ENCODE results near the gene WDTC1. TPM values are rescaled to one million over a fixed set of nuclear protein-coding genes. Genes with fewer than 3 reads are reported as not detected.

WDTC1 gene
- total and polyA plus RNA-seq, 2 of the 13 experiments (the other 11 are each of a cell fraction or from before 2014, with no cell fraction given), result 5.5 TPM

DNA sequence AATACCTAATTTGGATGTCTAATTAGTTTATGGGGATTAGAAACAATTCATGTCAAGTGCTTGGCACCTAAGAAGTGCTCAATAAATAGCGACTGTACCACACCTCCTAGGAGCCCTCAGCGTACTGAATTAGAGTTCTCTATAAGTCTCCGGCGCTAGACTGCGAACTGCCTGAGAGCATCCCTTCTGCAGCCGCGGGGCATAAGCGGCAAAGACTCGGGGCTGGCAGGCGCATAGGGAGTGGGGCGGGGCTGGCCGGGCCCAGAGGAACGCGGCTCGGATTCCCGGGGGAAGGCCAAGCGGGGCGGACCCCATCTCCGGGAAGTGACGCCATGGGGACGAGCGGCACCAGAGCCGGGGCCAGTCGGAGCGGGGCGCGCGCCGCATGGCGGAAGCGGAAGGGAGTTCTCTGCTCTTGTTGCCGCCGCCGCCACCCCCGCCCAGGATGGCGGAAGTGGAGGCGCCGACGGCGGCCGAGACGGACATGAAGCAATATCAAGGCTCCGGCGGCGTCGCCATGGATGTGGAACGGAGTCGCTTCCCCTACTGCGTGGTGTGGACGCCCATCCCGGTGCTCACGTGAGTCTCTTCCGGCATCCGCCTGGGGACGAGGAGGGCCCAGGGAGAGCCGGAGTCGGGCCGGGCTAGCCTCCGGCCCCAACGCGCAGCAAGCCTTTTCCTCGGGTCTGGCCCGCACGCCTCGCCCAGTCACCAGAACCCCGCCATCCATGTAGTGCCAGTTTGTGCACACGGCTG lies 87.6 kb downstream of the WDTC1 start, which contains the start of gene TMEM222 (continued):
- TF ChIP-seq PRMT3 (CRISPR knock-in tag; IDR thresholded peaks at IDR 0.05; ENCODE audit: borderline replicate concordance, low read depth) (0 out of 2 replicates have a peak, but pooled peaks have one; percentile 83), GABPB1 (CRISPR knock-in tag; IDR thresholded peaks at IDR 0.05) (peak; percentile 99), IKZF4 (CRISPR knock-in tag; IDR thresholded peaks at IDR 0.05; ENCODE audit: borderline replicate concordance, low read depth, not compliant biosample characterization) (no peak), NBN (conservative IDR thresholded peaks at IDR 0.05) (no peak), ZNF547 (CRISPR knock-in tag; IDR thresholded peaks at IDR 0.05) (peak; percentile 62; the same call in 1 of the 2 replicates), HBP1 (CRISPR knock-in tag; IDR thresholded peaks at IDR 0.05; ENCODE audit: low read depth) (peak; percentile 43; the same call in 1 of the 2 replicates), HNRNPLL (IDR thresholded peaks at IDR 0.05; ENCODE audit: low read depth, low read length, poor library complexity, severe bottlenecking) (peak; percentile 86), ZNF546 (CRISPR knock-in tag; conservative IDR thresholded peaks at IDR 0.05) (peak; percentile 50; the same call in 1 of the 2 replicates), ZBTB1 (CRISPR knock-in tag; IDR thresholded peaks at IDR 0.05; ENCODE audit: borderline replicate concordance) (0 out of 2 replicates have a peak, but pooled peaks have one; percentile 59), ESRRA (CRISPR knock-in tag; IDR thresholded peaks at IDR 0.05; ENCODE audit: low read depth) (peak; percentile 59; the same call in 1 of the 2 replicates), TCF7 (IDR thresholded peaks at IDR 0.05; ENCODE audit: low read depth) (no peak), ZNF749 (CRISPR knock-in tag; IDR thresholded peaks at IDR 0.05; ENCODE audit: borderline replicate concordance) (no peak), ZBTB20 (CRISPR knock-in tag; IDR thresholded peaks at IDR 0.05; ENCODE audit: borderline replicate concordance, low read depth) (peak; percentile 36; the same call in 1 of the 2 replicates), RELA (CRISPR knock-in tag; IDR thresholded peaks at IDR 0.05) (no peak), ZBTB3 (CRISPR knock-in tag; IDR thresholded peaks at IDR 0.05; ENCODE audit: borderline replicate concordance, low read depth) (no peak), GFI1 (CRISPR knock-in tag; IDR thresholded peaks at IDR 0.05; ENCODE audit: borderline replicate concordance) (no peak; the same call in 1 of the 2 replicates), ZNF570 (CRISPR knock-in tag; IDR thresholded peaks at IDR 0.05; ENCODE audit: borderline replicate concordance) (no peak), NFATC3 (CRISPR knock-in tag; IDR thresholded peaks at IDR 0.05) (no peak), THAP9 (CRISPR knock-in tag; IDR thresholded peaks at IDR 0.05; ENCODE audit: borderline replicate concordance) (peak; percentile 97), ZNF331 (CRISPR knock-in tag; IDR thresholded peaks at IDR 0.05) (peak; percentile 85), DR1 (CRISPR knock-in tag; IDR thresholded peaks at IDR 0.05) (peak; percentile 84), ZFP37 (CRISPR knock-in tag; IDR thresholded peaks at IDR 0.05; ENCODE audit: borderline replicate concordance) (no peak), ZNF746 (CRISPR knock-in tag; IDR thresholded peaks at IDR 0.05) (no peak; the same call in 1 of the 2 replicates)
- TF ChIP-seq, protein P1, sequence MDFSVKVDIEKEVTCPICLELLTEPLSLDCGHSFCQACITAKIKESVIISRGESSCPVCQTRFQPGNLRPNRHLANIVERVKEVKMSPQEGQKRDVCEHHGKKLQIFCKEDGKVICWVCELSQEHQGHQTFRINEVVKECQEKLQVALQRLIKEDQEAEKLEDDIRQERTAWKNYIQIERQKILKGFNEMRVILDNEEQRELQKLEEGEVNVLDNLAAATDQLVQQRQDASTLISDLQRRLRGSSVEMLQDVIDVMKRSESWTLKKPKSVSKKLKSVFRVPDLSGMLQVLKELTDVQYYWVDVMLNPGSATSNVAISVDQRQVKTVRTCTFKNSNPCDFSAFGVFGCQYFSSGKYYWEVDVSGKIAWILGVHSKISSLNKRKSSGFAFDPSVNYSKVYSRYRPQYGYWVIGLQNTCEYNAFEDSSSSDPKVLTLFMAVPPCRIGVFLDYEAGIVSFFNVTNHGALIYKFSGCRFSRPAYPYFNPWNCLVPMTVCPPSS (IDR thresholded peaks at IDR 0.05), result no peak
